BLaER1 treated with 17β-estradiol and CSF1 and Interleukin-3, amounts not matched to agents 10 nM and 100 nM (cell line): Measurements from ENCODE around the gene PREB.

ENCODE experiments used
- H3K27ac ChIP-seq, 11 experiments: shearing (Covaris generic); formaldehyde crosslinking; 2 replicates each; pipeline ENCODE4 v1.8.1; 2022
- H3K27me3 ChIP-seq, 11 experiments: shearing (Covaris generic); formaldehyde crosslinking; 2 replicates each; pipeline ENCODE4 v1.8.1; 2022
- H3K36me3 ChIP-seq, 11 experiments: shearing (Covaris generic); formaldehyde crosslinking; 2 replicates each; pipeline ENCODE4 v1.8.1; 2022
- H3K4me1 ChIP-seq, 10 experiments: shearing (Covaris generic); formaldehyde crosslinking; 2 replicates each; pipeline ENCODE4 v1.8.1; 2022
- H3K4me2 ChIP-seq, 11 experiments: shearing (Covaris generic); formaldehyde crosslinking; 2 replicates each; pipeline ENCODE4 v1.8.1; 2022
- H3K4me3 ChIP-seq, 10 experiments: shearing (Covaris generic); formaldehyde crosslinking; 2 replicates each; pipeline ENCODE4 v1.8.1; 2022
- H3K9ac ChIP-seq, 11 experiments: shearing (Covaris generic); formaldehyde crosslinking; 2 replicates each; pipeline ENCODE4 v1.8.1; 2022
- H3K9me3 ChIP-seq, 11 experiments: shearing (Covaris generic); formaldehyde crosslinking; replicated peaks in 1 of 11; 2 replicates each; pipeline ENCODE4 v1.8.1; 2022
- H4K20me1 ChIP-seq, 11 experiments: shearing (Covaris generic); formaldehyde crosslinking; 2 replicates each; pipeline ENCODE4 v1.8.1; 2022
- Cebpa-rat ChIP-seq, 11 experiments: shearing (Covaris generic); IDR thresholded peaks; 2 replicates each; pipeline ENCODE4 v1.8.1; 2022

The PREB gene

DNA sequence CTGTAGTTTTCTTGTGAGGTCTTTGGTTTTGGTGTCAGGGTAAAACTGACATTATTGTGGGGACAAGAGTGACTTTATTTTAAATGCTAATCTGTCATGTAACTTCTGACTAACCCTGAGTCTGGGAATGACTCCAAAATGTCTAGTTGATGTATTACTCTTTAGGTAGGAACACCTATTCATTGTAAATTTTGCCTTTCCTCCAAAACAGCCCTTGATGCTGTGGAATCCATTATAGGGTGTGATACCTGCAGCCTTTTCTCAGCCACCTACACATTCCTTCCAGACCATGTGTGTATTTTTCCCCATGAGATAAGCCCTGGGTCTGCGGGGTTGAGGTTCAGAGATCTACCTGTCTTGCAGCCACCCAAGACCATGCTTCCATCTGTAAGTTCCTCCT is 8.8 kb upstream of the PREB start:
- Histone ChIP-seq H3K9ac (no peak overlapping the region), H3K27me3 (no peaks in the 10 kb centered on the region), H4K20me1 (no peaks in the 10 kb centered on the region), H3K4me3 (no peak overlapping the region), H3K9me3 (no peaks in the 10 kb centered on the region), H3K36me3 (no peaks in the 10 kb centered on the region), H3K27ac (no peak overlapping the region), H3K4me1 (peaks cover 0 to 14% (median 12%) of the 10 kb centered on the region in 10 experiments; a peak in 12 of 20 replicates), H3K4me2 (no peak overlapping the region)
- no peak for TF ChIP-seq Cebpa-rat (IDR thresholded peaks at IDR 0.05)

- Histone ChIP-seq H4K20me1 (no peaks in the 10 kb centered on the region), H3K9ac (no peak within 1 kb of the TSS), H3K36me3 (no peaks in the 10 kb centered on the region), H3K27ac (no peak within 1 kb of the TSS), H3K4me2 (no peak within 1 kb of the TSS), H3K4me3 (no peak within 1 kb of the TSS), H3K4me1 (peaks cover 8 to 14% (median 13%) of the 10 kb centered on the region in 10 experiments), H3K9me3 (no peaks in the 10 kb centered on the region), H3K27me3 (no peaks in the 10 kb centered on the region)
- no peak for TF ChIP-seq Cebpa-rat (IDR thresholded peaks at IDR 0.05)
These were observed 4.9 kb upstream of the PREB start, which contains the start of gene PRR30 for GRCh38 chr2:27139310-27139709. Gene PRR30, minus strand, starts transcription at chr2:27139410. Its CDS starts 1,081 bp downstream, at chr2:27138329.

DNA sequence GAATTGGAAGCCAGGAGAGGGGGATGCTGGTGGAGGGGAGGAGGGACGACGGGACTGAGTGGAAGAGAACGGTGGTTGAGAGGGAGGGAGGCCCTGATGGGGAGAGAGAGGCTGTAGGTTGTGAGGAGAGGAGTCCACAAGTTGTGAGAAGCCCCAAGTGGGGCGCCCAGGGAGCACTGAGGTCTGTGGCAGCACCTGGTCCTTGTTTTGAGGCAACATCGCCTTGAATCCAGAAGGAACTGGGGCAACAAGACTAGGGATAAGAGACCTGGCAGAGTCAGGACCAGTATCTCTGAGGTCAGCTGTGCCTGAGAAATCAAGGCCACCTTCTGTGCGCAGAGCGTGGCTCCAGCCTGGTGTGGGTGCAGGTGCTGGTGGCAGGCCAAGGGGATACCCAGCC is 3.7 kb upstream of the PREB start:
- Histone ChIP-seq H3K27me3 (no peaks in the 10 kb centered on the region), H3K36me3 (peaks cover 0 to 4% (median under 1%) of the 10 kb centered on the region in 11 experiments; a peak in 12 of 22 replicates), H3K9me3 (no peaks in the 10 kb centered on the region), H3K9ac (no peak overlapping the region), H3K4me3 (no peak overlapping the region), H3K27ac (no peak overlapping the region), H3K4me1 (peaks cover 14 to 20% (median 19%) of the 10 kb centered on the region in 10 experiments), H4K20me1 (peaks cover 5 to 11% (median 7%) of the 10 kb centered on the region in 11 experiments; a peak in 19 of 22 replicates), H3K4me2 (no peak overlapping the region)
- TF ChIP-seq Cebpa-rat (IDR thresholded peaks at IDR 0.05): no peak

- Histone ChIP-seq H3K4me2 (no peak overlapping the region), H3K36me3 (peaks cover 6 to 11% (median 8%) of the 10 kb centered on the region in 11 experiments; a peak in 21 of 22 replicates), H3K27ac (no peak overlapping the region), H3K4me1 (peaks cover 21 to 27% (median 25%) of the 10 kb centered on the region in 10 experiments), H3K27me3 (no peaks in the 10 kb centered on the region), H4K20me1 (peaks cover 12 to 18% (median 14%) of the 10 kb centered on the region in 11 experiments; a peak in 20 of 22 replicates), H3K9me3 (no peaks in the 10 kb centered on the region), H3K9ac (no peak overlapping the region), H3K4me3 (no peak overlapping the region)
- TF ChIP-seq Cebpa-rat (IDR thresholded peaks at IDR 0.05): no peak
These were observed 3.0 kb upstream of the PREB start for GRCh38 chr2:27137322-27137935.

GRCh38 chr2:27136751-27137150 is 2.3 kb upstream of the PREB start:
- Histone ChIP-seq H3K9me3 (no peaks in the 10 kb centered on the region), H3K4me1 (peaks cover 22 to 32% (median 26%) of the 10 kb centered on the region in 10 experiments), H3K4me3 (no peak overlapping the region), H3K9ac (no peak overlapping the region), H3K4me2 (no peak overlapping the region), H3K27me3 (no peaks in the 10 kb centered on the region), H4K20me1 (peaks cover 19 to 24% (median 20%) of the 10 kb centered on the region in 11 experiments; a peak in 21 of 22 replicates), H3K27ac (no peak overlapping the region), H3K36me3 (peaks cover 12 to 17% (median 14%) of the 10 kb centered on the region in 11 experiments)
- no peak for TF ChIP-seq Cebpa-rat (IDR thresholded peaks at IDR 0.05)

DNA sequence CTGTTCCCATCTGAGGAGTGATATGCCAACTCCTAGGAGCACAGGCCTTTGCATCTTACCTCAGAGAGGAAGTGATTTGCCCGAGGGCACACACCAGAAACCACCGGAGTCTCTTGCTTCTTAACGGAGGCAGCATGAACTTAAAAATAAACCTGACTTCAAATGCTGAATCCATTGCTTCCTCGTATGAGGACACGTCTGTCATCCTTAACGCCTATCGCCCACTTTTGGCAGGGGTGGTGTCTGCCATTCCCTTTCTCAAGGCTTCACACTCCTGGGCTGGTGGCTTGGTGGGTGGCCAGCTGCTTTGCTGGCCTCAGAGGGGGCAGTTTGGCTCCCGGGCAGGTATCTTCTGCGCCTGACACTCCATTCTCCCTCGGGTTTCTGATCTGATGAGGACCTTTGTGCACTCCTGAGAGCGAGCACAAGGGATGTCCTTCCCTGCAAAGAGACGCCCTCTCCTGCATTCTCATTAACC is 1.1 kb upstream of the PREB start:
- no peak for TF ChIP-seq Cebpa-rat (IDR thresholded peaks at IDR 0.05)
- Histone ChIP-seq H3K4me1 (peaks cover 22 to 32% (median 26%) of the 10 kb centered on the region in 10 experiments), H3K4me3 (no peak overlapping the region; a peak in 1 of 20 replicates), H3K27ac (peak overlapping the region in 10 of 11 experiments; percentile 83 to 94 (median 88); a peak in 19 of 22 replicates), H3K9me3 (no peaks in the 10 kb centered on the region), H3K9ac (peak overlapping the region in 5 of 11 experiments; percentile 5 to 96 (median 22); a peak in 3 of 22 replicates), H3K4me2 (peak overlapping the region; percentile 48 to 81 (median 70)), H3K36me3 (peaks cover 25 to 30% (median 27%) of the 10 kb centered on the region in 11 experiments), H4K20me1 (peaks cover 23 to 37% (median 32%) of the 10 kb centered on the region in 11 experiments; a peak in 21 of 22 replicates), H3K27me3 (no peaks in the 10 kb centered on the region)

GRCh38 chr2:27134781-27135477 is 493 bp upstream of the PREB start:
- Histone ChIP-seq H3K9ac (peak overlapping the region in 9 of 11 experiments; percentile 1 to 96 (median 91); a peak in 12 of 22 replicates), H3K4me3 (peak overlapping the region; percentile 85 to 100 (median 95); a peak in 16 of 20 replicates), H3K4me1 (peaks cover 22 to 32% (median 26%) of the 10 kb centered on the region in 10 experiments), H4K20me1 (peaks cover 23 to 40% (median 38%) of the 10 kb centered on the region in 11 experiments; a peak in 21 of 22 replicates), H3K9me3 (no peaks in the 10 kb centered on the region), H3K27ac (peak overlapping the region; percentile 18 to 94 (median 88); a peak in 21 of 22 replicates), H3K27me3 (no peaks in the 10 kb centered on the region), H3K36me3 (peaks cover 31 to 36% (median 33%) of the 10 kb centered on the region in 11 experiments), H3K4me2 (peak overlapping the region; percentile 48 to 81 (median 70))
- no peak for TF ChIP-seq Cebpa-rat (IDR thresholded peaks at IDR 0.05)

DNA sequence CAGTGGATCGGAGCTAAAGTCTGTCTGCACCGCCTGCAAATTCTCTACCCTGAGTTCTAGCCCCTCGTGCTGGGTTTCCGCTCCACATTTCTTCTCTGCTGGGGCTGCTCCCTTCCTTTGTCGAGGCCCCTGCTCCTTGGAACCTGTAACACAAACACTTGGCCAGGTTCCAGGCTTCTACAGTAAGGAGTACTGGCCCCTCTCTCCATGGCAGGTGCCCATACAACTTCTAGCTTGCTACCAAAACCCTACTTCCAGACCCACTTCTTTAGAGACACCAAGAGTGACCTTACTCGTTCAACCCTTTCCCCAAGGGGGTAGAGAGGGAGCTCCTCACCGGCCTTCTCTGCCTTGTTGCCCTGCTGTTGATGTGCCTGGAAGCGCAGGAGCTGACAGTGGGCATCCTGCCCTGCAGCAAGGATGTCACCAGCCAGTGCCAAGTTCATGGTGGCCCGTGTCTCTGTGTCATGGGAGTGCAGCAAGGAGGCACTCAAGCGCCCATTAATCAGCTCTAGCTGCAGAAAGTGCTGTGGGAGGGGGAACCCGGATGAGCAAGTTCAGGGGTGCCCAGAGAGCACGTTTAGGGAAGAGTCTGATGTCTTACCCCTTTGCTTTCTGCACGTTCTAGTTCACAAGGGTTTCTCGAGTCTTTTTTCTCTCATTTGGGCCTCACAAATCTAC is 1.1 kb downstream of the PREB start:
- Histone ChIP-seq H3K4me1 (peaks cover 22 to 32% (median 26%) of the 10 kb centered on the region in 10 experiments), H3K9ac (peak overlapping the region; percentile 86 to 98 (median 92)), H3K36me3 (peaks cover 38 to 51% (median 44%) of the 10 kb centered on the region in 11 experiments), H3K9me3 (no peaks in the 10 kb centered on the region), H3K27ac (peak overlapping the region in 9 of 11 experiments; percentile 84 to 94 (median 88); a peak in 14 of 22 replicates), H3K4me3 (peak overlapping the region; percentile 85 to 100 (median 95)), H4K20me1 (peaks cover 23 to 55% (median 47%) of the 10 kb centered on the region in 11 experiments; a peak in 21 of 22 replicates), H3K4me2 (peak overlapping the region; percentile 80 to 97 (median 91)), H3K27me3 (no peaks in the 10 kb centered on the region)
- no peak for TF ChIP-seq Cebpa-rat (IDR thresholded peaks at IDR 0.05)
